B cell (primary cell): Measurements from ENCODE around the gene TSPAN5. TPM values are rescaled to one million over a fixed set of nuclear protein-coding genes. Genes with fewer than 3 reads are reported as not detected.

Source experiments
- ATAC-seq: fragments of 200-7000 bp; cut with Tn5 transposase; one replicate; pipeline ENCODE4 v1.10.0; 2021; ENCODE audit warnings: low read depth, mild to moderate bottlenecking, moderate number of reproducible peaks, moderate library complexity
- CTCF ChIA-PET: fragments of 350-600 bp; sonication (Branson Sonifier 250); formaldehyde crosslinking; loops from one replicate; lab custom pipeline; 2021; ENCODE audit warnings: antibody characterized with exemption, inconsistent platforms; lab: Charles Lee
- POLR2A ChIA-PET: fragments of 350-600 bp; sonication (Branson Sonifier 250); formaldehyde crosslinking; loops from one replicate; lab custom pipeline; 2021; ENCODE audit warnings: antibody characterized with exemption; lab: Charles Lee
- DNase-seq: peaks from one replicate; pipeline ENCODE4 v3.0.0; 2013
- H2AFZ ChIP-seq: 2 replicates; pipeline ENCODE4 v1.6.1; 2012; ENCODE audit warnings: mild to moderate bottlenecking, low read depth, low read length; ENCODE audit not compliant: insufficient read depth, poor library complexity, severe bottlenecking
- H3K27ac ChIP-seq, 2 donors: 1 replicate in 1 of 2; 2 replicates in 1 of 2; pipeline ENCODE4 v1.5.1; 2012 to 2013; ENCODE audit warnings: low read length in 2 of 2, mild to moderate bottlenecking in 2 of 2, moderate library complexity in 1 of 2
- H3K27me3 ChIP-seq, 4 experiments: fragments of 200-600 bp in 1 of 4; sonication (generic) in 1 of 4; replicated peaks in 1 of 4; 1 replicate in 2 of 4; 2 replicates in 2 of 4; pipeline versions ENCODE4 v1.6.1 to v1.7.0; 2013 to 2016; ENCODE audit warnings: low read length in 3 of 4, mild to moderate bottlenecking in 2 of 4, mixed read lengths in 1 of 4, moderate library complexity in 1 of 4; ENCODE audit not compliant: insufficient read depth in 4 of 4, control insufficient read depth in 3 of 4; ENCODE audit errors: control extremely low read depth in 1 of 4
- H3K36me3 ChIP-seq, 2 experiments: replicated peaks in 1 of 2; 1 replicate in 1 of 2; 2 replicates in 1 of 2; pipeline versions ENCODE4 v1.6.1 to v1.7.1; 2013; ENCODE audit warnings: low read length in 1 of 2; ENCODE audit not compliant: insufficient read depth in 2 of 2, control insufficient read depth in 1 of 2; ENCODE audit errors: control extremely low read depth in 1 of 2, extremely low read depth in 1 of 2
- H3K4me1 ChIP-seq, 2 donors: fragments of 200-600 bp in 1 of 2; sonication (generic) in 1 of 2; 1 replicate in 1 of 2; 2 replicates in 1 of 2; pipeline versions ENCODE4 v1.5.1 to v1.6.1; 2013 to 2017; ENCODE audit warnings: low read length in 2 of 2; ENCODE audit not compliant: control insufficient read depth in 2 of 2, insufficient read depth in 2 of 2
- H3K4me2 ChIP-seq: replicated peaks from 2 replicates; pipeline ENCODE3; 2012; ENCODE audit warnings: mild to moderate bottlenecking, low read depth, low read length; ENCODE audit not compliant: poor library complexity, severe bottlenecking
- H3K4me3 ChIP-seq, 5 experiments: fragments of 200-600 bp in 1 of 5; sonication (generic) in 1 of 5; 1 replicate in 3 of 5; 2 replicates in 2 of 5; pipeline versions ENCODE4 v1.5.1 to v1.7.0; 2011 to 2016; ENCODE audit warnings: low read length in 4 of 5, mild to moderate bottlenecking in 4 of 5, low read depth in 2 of 5, control low read depth in 1 of 5, moderate library complexity in 1 of 5; ENCODE audit not compliant: insufficient read depth in 1 of 5; ENCODE audit errors: control extremely low read depth in 1 of 5, extremely low read depth in 1 of 5
- H3K79me2 ChIP-seq: fragments of 200-600 bp; sonication (generic); one replicate; pipeline ENCODE4 v1.6.0; 2016; ENCODE audit warnings: low read length; ENCODE audit not compliant: control insufficient read depth, insufficient read depth
- H3K9ac ChIP-seq: fragments of 200-600 bp; sonication (generic); 2 replicates; pipeline ENCODE4 v1.6.1; 2017; ENCODE audit warnings: mild to moderate bottlenecking, low read length, moderate library complexity
- H3K9me3 ChIP-seq, 3 donors: one replicate each; pipeline versions ENCODE4 v1.6.1 to v1.7.1; 2013; ENCODE audit warnings: low read length in 2 of 3; ENCODE audit not compliant: control insufficient read depth in 2 of 3, insufficient read depth in 1 of 3; ENCODE audit errors: control extremely low read depth in 1 of 3
- H4K20me1 ChIP-seq: 2 replicates; pipeline ENCODE4 v1.6.0; 2012; ENCODE audit warnings: mild to moderate bottlenecking, low read length; ENCODE audit not compliant: insufficient read depth, control insufficient read depth, poor library complexity, severe bottlenecking
- H3K27ac Mint-ChIP-seq: one replicate; pipeline ENCODE4 v1.8.0; 2021; ENCODE audit warnings: mixed read lengths
- H3K27me3 Mint-ChIP-seq: one replicate; pipeline ENCODE4 v1.8.0; 2021; ENCODE audit warnings: mixed read lengths
- H3K4me1 Mint-ChIP-seq: one replicate; pipeline ENCODE4 v1.8.0; 2021; ENCODE audit warnings: mixed read lengths
- H3K4me3 Mint-ChIP-seq: one replicate; pipeline ENCODE4 v1.8.0; 2021; ENCODE audit warnings: mixed read lengths
- H3K9me3 Mint-ChIP-seq: one replicate; pipeline ENCODE4 v1.8.0; 2022; ENCODE audit warnings: mixed read lengths; ENCODE audit not compliant: insufficient read depth
- CTCF ChIP-seq: fragments of 200-600 bp; IDR thresholded peaks from one replicate; pipeline ENCODE4 v1.8.0; 2022; ENCODE audit warnings: antibody characterized with exemption, mild to moderate bottlenecking
- EZH2 ChIP-seq: IDR thresholded peaks from 2 replicates; pipeline ENCODE4 v1.6.1; 2012; ENCODE audit warnings: borderline replicate concordance, low read depth, mild to moderate bottlenecking, moderate library complexity, low read length; ENCODE audit not compliant: insufficient read depth, poor library complexity, severe bottlenecking
- WGBS: methylation state at CpG from one replicate; pipeline ENCODE4 v1.1.5; 2013; ENCODE audit warnings: missing lambda C conversion rate; ENCODE audit not compliant: insufficient coverage; 5-methylcytosine and 5-hydroxymethylcytosine counted together
- intact Hi-C: fragments of 100-400 bp; cut with micrococcal nuclease; formaldehyde crosslinking; loops from one replicate; pipeline ENCODE4 v1.10.0; 2022
- polyA plus RNA-seq: library from polyadenylated mRNA; depleted of rRNA; stranded (reverse); fragments of >200 nt; gene quantifications from 2 replicates; pipeline ENCODE4 v1.2.3, GENCODE V29; 2012
- total RNA-seq, 2 donors: library from RNA; stranded (reverse); fragments of 120-200 nt in 1 of 2; gene quantifications; 1 replicate in 1 of 2; 2 replicates in 1 of 2; pipeline versions ENCODE4 v1.2.3 to v1.2.4, GENCODE V29; 2013 to 2022

Gene TSPAN5
- total and polyA plus RNA-seq, 2 donors (not counting 1 experiment from before 2014, with no cell fraction given): 2.6 to 5.3 TPM

DNA sequence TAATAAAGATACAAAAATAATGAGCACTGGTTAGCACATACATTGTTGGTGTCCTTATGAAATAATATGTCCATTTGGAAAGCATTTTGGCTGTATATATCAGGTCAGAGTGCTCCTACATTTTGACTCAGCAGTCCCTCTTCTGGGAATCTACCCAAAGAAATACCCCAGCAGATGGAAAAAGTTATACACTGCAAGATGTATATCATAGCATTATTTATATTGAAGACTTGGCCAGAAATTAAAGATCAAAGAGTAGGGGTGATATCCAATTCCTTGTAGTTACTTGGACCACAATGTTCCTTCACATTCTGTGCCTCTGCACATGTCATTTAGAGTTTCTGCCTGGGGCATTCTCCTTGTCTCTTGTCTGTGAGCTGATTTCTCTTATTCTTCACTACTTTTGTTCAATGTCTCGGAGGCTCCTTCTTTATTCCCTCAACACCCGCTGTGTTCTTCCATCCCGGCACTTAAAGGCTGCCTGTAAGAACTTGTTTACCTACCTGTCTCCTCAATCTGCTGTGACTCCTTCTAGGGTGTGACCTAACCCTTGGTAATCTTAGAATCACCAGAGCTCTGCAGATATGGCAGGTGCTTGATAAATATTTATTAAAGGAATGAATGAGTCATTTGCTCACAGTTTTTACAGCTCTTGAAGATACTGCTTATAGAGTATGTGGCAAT, 3.1 kb upstream of the TSPAN5 start:
- Mint-ChIP-seq H3K4me1 (peaks cover 66% of the 10 kb centered on the region), H3K9me3 (no peaks in the 10 kb centered on the region), H3K27me3 (no peaks in the 10 kb centered on the region), H3K27ac (peak overlapping the region; percentile 80), H3K4me3 (no peak overlapping the region)
- H4K20me1 ChIP-seq: no peaks in the 10 kb centered on the region
- no peak overlapping the region for H2AFZ ChIP-seq
- ATAC-seq: no peak
- H3K27me3 ChIP-seq: peaks cover 0 to 2% (median under 1%) of the 10 kb centered on the region in 4 experiments
- intact Hi-C loops: loop anchor here (2.0 to 10.0 kb wide), 2 partner anchors 401 to 903 kb away; partner anchors contain the start of genes RAP1GDS1 and TRMT10A
- CTCF ChIA-PET: interaction anchor here (1.2 kb wide), 1 partner anchor 334 kb away, joined by 3 read pairs; the partner anchor contains the start of gene METAP1
- no peak overlapping the region for H3K9ac ChIP-seq
- no peak overlapping the region for H3K4me2 ChIP-seq
- H3K36me3 ChIP-seq: no peaks in the 10 kb centered on the region
- H3K4me1 ChIP-seq: peaks cover 46 to 52% of the 10 kb centered on the region in 2 donors
- WGBS: no CpG with 5 or more reads among the region's 3 CpGs
- no peak for TF ChIP-seq CTCF
- TF ChIP-seq EZH2: no peak
- DNase-seq: no peak
- no peak overlapping the region for H3K4me3 ChIP-seq
- POLR2A ChIA-PET: no interaction called here
- peak overlapping the region in 1 of 2 donors; percentile 99 for H3K27ac ChIP-seq
- H3K9me3 ChIP-seq: peaks cover 0 to 9% (median 3%) of the 10 kb centered on the region in 3 donors
- peaks cover 11% of the 10 kb centered on the region for H3K79me2 ChIP-seq
